K562 (cell line): ENCODE results near the gene RBM3. TPM values are rescaled to one million over a fixed set of nuclear protein-coding genes. Genes with fewer than 3 reads are reported as not detected.

Experiments
- BRD4 ChIP-seq: fragments of 200-600 bp; sonication (generic); IDR thresholded peaks from 2 replicates; pipeline ENCODE4 v1.6.1; 2017; ENCODE audit warnings: inconsistent platforms
- BRD9 ChIP-seq: fragments of 450-650 bp; IDR thresholded peaks from 2 replicates; pipeline ENCODE4 v1.6.1; 2018; ENCODE audit warnings: low read depth; ENCODE audit not compliant: partially characterized antibody
- CC2D1A ChIP-seq: fragments of 450-650 bp; IDR thresholded peaks from 2 replicates; pipeline ENCODE4 v1.6.1; 2017; ENCODE audit warnings: mild to moderate bottlenecking
- EP300 ChIP-seq: IDR thresholded peaks from 2 replicates; pipeline ENCODE4 v1.6.1; 2012; ENCODE audit warnings: low read length, improper control_type of control experiment
- NFYB ChIP-seq: IDR thresholded peaks from 2 replicates; pipeline ENCODE4 v1.6.1; 2011; ENCODE audit warnings: mild to moderate bottlenecking, moderate library complexity; ENCODE audit not compliant: insufficient read length; ENCODE audit errors: extremely low read depth
- PCBP1 ChIP-seq: fragments of 200-400 bp; formaldehyde crosslinking; IDR thresholded peaks from 2 replicates; pipeline ENCODE4 v1.6.1; 2018; ENCODE audit warnings: mild to moderate bottlenecking, low read depth, low read length; ENCODE audit not compliant: poor library complexity, severe bottlenecking
- PHF8 ChIP-seq: fragments of 200-600 bp; sonication (generic); IDR thresholded peaks from 2 replicates; pipeline ENCODE4 v1.6.1; 2012; ENCODE audit warnings: mixed run types, mild to moderate bottlenecking, inconsistent platforms, low read length, moderate library complexity, borderline replicate concordance
- POLR2AphosphoS5 ChIP-seq: IDR thresholded peaks from 2 replicates; pipeline ENCODE4 v1.6.1; 2011; ENCODE audit warnings: mild to moderate bottlenecking, low read depth, low read length, moderate library complexity; ENCODE audit not compliant: control insufficient read depth, insufficient read depth
- PRDM10 ChIP-seq: fragments of 450-650 bp; IDR thresholded peaks from 2 replicates; pipeline ENCODE4 v1.6.1; 2018; ENCODE audit not compliant: partially characterized antibody
- PTBP1 ChIP-seq: fragments of 200-400 bp; formaldehyde crosslinking; IDR thresholded peaks from 2 replicates; pipeline ENCODE4 v1.6.1; 2017; ENCODE audit warnings: low read depth, low read length
- SMARCA4 ChIP-seq: fragments of 450-650 bp; IDR thresholded peaks from 2 replicates; pipeline ENCODE4 v1.6.1; 2016
- STAT5A ChIP-seq: IDR thresholded peaks from 2 replicates; pipeline ENCODE4 v1.6.1; 2012; ENCODE audit warnings: low read length, inconsistent platforms, borderline replicate concordance
- TAL1 ChIP-seq: fragments of 450-650 bp; IDR thresholded peaks from 2 replicates; pipeline ENCODE4 v1.6.1; 2016; ENCODE audit warnings: mild to moderate bottlenecking
- TBP ChIP-seq: optimal IDR thresholded peaks from 2 replicates; pipeline ENCODE3; 2011; ENCODE audit warnings: low read depth, low read length, improper control_type of control experiment
- ZC3H4 ChIP-seq: sonication (generic); formaldehyde crosslinking; IDR thresholded peaks from 2 replicates; pipeline ENCODE4 v1.9.0; 2021; ENCODE audit warnings: missing genetic modification reagents, borderline replicate concordance
- ZNF408 ChIP-seq: fragments of 250-450 bp; sonication (Bioruptor Pico); IDR thresholded peaks from 2 replicates; pipeline ENCODE4 v1.4.0; 2020; ENCODE audit warnings: low read depth, mild to moderate bottlenecking, moderate library complexity
- ZNF830 ChIP-seq: fragments of 250-450 bp; sonication (Bioruptor Pico); IDR thresholded peaks from 2 replicates; pipeline ENCODE4 v1.5.0; 2021; ENCODE audit warnings: mild to moderate bottlenecking
- polyA plus RNA-seq, 8 experiments: library from polyadenylated mRNA; depleted of rRNA in 4 of 8; stranded (reverse) in 5 of 8; unstranded in 3 of 8; fragments of >200 nt; fragmentation: Nextera tagmentation in 2 of 8; fragmentation: Illumina TruSeq in 1 of 8; extraction: Ambion mirVana in 2 of 8; extraction: Trizol in 1 of 8; gene quantifications; 2 replicates each; pipeline versions ENCODE4 v1.2.1 to v1.2.3, GENCODE V29; 2011 to 2014; ENCODE audit warnings: inconsistent platforms in 1 of 8, missing spikeins in 1 of 8
- total RNA-seq, 7 experiments: library from RNA; depleted of rRNA in 6 of 7; stranded (reverse); fragments of >200 nt in 6 of 7; fragmentation: Illumina TruSeq in 2 of 7; extraction: Trizol in 2 of 7; gene quantifications; 2 replicates each; pipeline versions ENCODE4 v1.2.1 to v1.2.3, GENCODE V29; 2011 to 2021; ENCODE audit warnings: low replicate concordance in 1 of 7
- TF ChIP-seq, protein P1 (sequence below): fragments of 250-450 bp; sonication (Bioruptor Pico); IDR thresholded peaks from 2 replicates; pipeline ENCODE4 v1.8.0; 2021; ENCODE audit warnings: borderline replicate concordance, mild to moderate bottlenecking, moderate library complexity; ENCODE audit not compliant: poor library complexity, severe bottlenecking
- TF ChIP-seq, protein P2 (sequence below): fragments of 450-650 bp; IDR thresholded peaks from 2 replicates; pipeline ENCODE4 v1.6.1; 2016
- TF ChIP-seq, protein P3 (sequence below), 3 experiments: IDR thresholded peaks in 2 of 3; conservative IDR thresholded peaks in 1 of 3; 2 replicates each; pipeline ENCODE4 v1.5.1; 2011 to 2012; ENCODE audit warnings: low read length in 3 of 3, mild to moderate bottlenecking in 3 of 3, control low read depth in 2 of 3, improper control_type of control experiment in 1 of 3, inconsistent platforms in 1 of 3, low read depth in 1 of 3, mixed read lengths in 1 of 3, moderate library complexity in 1 of 3; ENCODE audit not compliant: insufficient read depth in 2 of 3

The RBM3 gene
- total and polyA plus RNA-seq, 9 of the 15 experiments (the other 6 are each of a cell fraction or from before 2014, with no cell fraction given) = 70.3 to 272 (median 209) TPM

GRCh38 chrX:48574270-48575266 lies at the start of gene RBM3 (continued):
- TF ChIP-seq TBP = peak; percentile 86
- peak; percentile 9; the same call in 1 of the 2 replicates for TF ChIP-seq STAT5A
- TF ChIP-seq PCBP1 = peak; percentile 48
- no peak for TF ChIP-seq ZNF408 (CRISPR knock-in tag)
- TF ChIP-seq ZC3H4 (CRISPR knock-in tag) = peak; percentile 94
- TF ChIP-seq BRD9 = peak; percentile 34
- TF ChIP-seq PTBP1 = 0 out of 2 replicates have a peak, but pooled peaks have one; percentile 25
- TF ChIP-seq SMARCA4 = no peak
- TF ChIP-seq, protein P1, sequence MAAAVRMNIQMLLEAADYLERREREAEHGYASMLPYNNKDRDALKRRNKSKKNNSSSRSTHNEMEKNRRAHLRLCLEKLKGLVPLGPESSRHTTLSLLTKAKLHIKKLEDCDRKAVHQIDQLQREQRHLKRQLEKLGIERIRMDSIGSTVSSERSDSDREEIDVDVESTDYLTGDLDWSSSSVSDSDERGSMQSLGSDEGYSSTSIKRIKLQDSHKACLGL (CRISPR knock-in tag) = peak; percentile 83
- TF ChIP-seq, protein P2, sequence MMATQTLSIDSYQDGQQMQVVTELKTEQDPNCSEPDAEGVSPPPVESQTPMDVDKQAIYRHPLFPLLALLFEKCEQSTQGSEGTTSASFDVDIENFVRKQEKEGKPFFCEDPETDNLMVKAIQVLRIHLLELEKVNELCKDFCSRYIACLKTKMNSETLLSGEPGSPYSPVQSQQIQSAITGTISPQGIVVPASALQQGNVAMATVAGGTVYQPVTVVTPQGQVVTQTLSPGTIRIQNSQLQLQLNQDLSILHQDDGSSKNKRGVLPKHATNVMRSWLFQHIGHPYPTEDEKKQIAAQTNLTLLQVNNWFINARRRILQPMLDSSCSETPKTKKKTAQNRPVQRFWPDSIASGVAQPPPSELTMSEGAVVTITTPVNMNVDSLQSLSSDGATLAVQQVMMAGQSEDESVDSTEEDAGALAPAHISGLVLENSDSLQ = peak; percentile 46; the same call in 1 of the 2 replicates
- TF ChIP-seq BRD4 = peak; percentile 94
- TF ChIP-seq EP300 = 0 out of 2 replicates have a peak, but pooled peaks have one; percentile 12
- no peak for TF ChIP-seq TAL1
- TF ChIP-seq PRDM10 = peak; percentile 34
- 0 out of 2 replicates have a peak, but pooled peaks have one; percentile 6 for TF ChIP-seq CC2D1A
- TF ChIP-seq ZNF830 (CRISPR knock-in tag) = no peak
- peak; percentile 66 for TF ChIP-seq NFYB
- peak; percentile 78 for TF ChIP-seq POLR2AphosphoS5
- TF ChIP-seq, protein P3, sequence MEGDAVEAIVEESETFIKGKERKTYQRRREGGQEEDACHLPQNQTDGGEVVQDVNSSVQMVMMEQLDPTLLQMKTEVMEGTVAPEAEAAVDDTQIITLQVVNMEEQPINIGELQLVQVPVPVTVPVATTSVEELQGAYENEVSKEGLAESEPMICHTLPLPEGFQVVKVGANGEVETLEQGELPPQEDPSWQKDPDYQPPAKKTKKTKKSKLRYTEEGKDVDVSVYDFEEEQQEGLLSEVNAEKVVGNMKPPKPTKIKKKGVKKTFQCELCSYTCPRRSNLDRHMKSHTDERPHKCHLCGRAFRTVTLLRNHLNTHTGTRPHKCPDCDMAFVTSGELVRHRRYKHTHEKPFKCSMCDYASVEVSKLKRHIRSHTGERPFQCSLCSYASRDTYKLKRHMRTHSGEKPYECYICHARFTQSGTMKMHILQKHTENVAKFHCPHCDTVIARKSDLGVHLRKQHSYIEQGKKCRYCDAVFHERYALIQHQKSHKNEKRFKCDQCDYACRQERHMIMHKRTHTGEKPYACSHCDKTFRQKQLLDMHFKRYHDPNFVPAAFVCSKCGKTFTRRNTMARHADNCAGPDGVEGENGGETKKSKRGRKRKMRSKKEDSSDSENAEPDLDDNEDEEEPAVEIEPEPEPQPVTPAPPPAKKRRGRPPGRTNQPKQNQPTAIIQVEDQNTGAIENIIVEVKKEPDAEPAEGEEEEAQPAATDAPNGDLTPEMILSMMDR (IDR thresholded peaks at IDR 0.05 in 2 of 3, conservative IDR thresholded peaks at IDR 0.05 in 1 of 3; ENCODE audit: insufficient read depth in 2 of 3, low read depth in 1 of 3, low read length in 3 of 3) = peak; percentile 35 to 51 (median 37); a peak in 4 of 6 replicates
- peak; percentile 86 for TF ChIP-seq PHF8
